ENCODE results near the gene LCN1. TPM values are rescaled to one million over a fixed set of nuclear protein-coding genes. Genes with fewer than 3 reads are reported as not detected.

LCN1 gene
- total RNA-seq, 1 donor from 2014 or later, result not detected

GRCh38 chr9:135498381-135499126, 22.7 kb upstream of the LCN1 start:
- Histone ChIP-seq H4K20me1 (ENCODE audit: low read depth) (peaks cover 28% of the 10 kb centered on the region), H3K4me2 (peak overlapping the region; percentile 79), H2AFZ (replicated peaks) (no peak overlapping the region), H3K4me3 (no peak overlapping the region), H3K79me2 (ENCODE audit: low read depth) (peaks cover 20% of the 10 kb centered on the region), H3K9ac (no peak overlapping the region), H3K9me3 (ENCODE audit: low read depth) (no peaks in the 10 kb centered on the region), H3K4me1 (peaks cover 9% of the 10 kb centered on the region), H3K36me3 (no peaks in the 10 kb centered on the region), H3K27ac (no peak overlapping the region), H3K27me3 (peaks cover 12% of the 10 kb centered on the region), H3F3A (ENCODE audit: low read depth) (peaks cover 10% of the 10 kb centered on the region)
- no peak for DNase-seq (ENCODE audit: low spot score)
- peak overlapping the region; percentile 87 for H3K4me3 Mint-ChIP-seq
- peaks cover 6% of the 10 kb centered on the region for H3K36me3 Mint-ChIP-seq
- TF ChIP-seq CTCF (IDR thresholded peaks at IDR 0.05) (no peak), EZH2phosphoT487 (IDR thresholded peaks at IDR 0.05) (no peak), EZH2 (IDR thresholded peaks at IDR 0.05) (no peak)
- H3K9me3 Mint-ChIP-seq, result no peaks in the 10 kb centered on the region
- no peaks in the 10 kb centered on the region for H3K27me3 Mint-ChIP-seq (ENCODE audit: insufficient read depth, low read depth)
- no peak overlapping the region for H3K27ac Mint-ChIP-seq
- H3K4me1 Mint-ChIP-seq, result peaks cover 18% of the 10 kb centered on the region

GRCh38 chr9:135499326-135500070, 21.7 kb upstream of the LCN1 start:
- H3K4me3 ChIP-seq, result peak overlapping the region; percentile 91
- no peaks in the 10 kb centered on the region for H3K9me3 Mint-ChIP-seq
- H3K27ac ChIP-seq, result no peak overlapping the region

GRCh38 chr9:135500071-135500524, 21.1 kb upstream of the LCN1 start:
- no peaks in the 10 kb centered on the region for H3K27me3 Mint-ChIP-seq (ENCODE audit: insufficient read depth, low read depth)
- H3K4me2 ChIP-seq, result peak overlapping the region; percentile 79
- peaks cover 18% of the 10 kb centered on the region for H3K4me1 Mint-ChIP-seq
- H3K9ac ChIP-seq, result no peak overlapping the region
- no peaks in the 10 kb centered on the region for H3K9me3 Mint-ChIP-seq
- peaks cover 22% of the 10 kb centered on the region for H3F3A ChIP-seq (ENCODE audit: low read depth)
- peaks cover 20% of the 10 kb centered on the region for H3K79me2 ChIP-seq (ENCODE audit: low read depth)
- H3K27ac ChIP-seq, result no peak overlapping the region
- H3K4me3 ChIP-seq, result peak overlapping the region; percentile 91
- no peaks in the 10 kb centered on the region for H3K36me3 ChIP-seq
- H4K20me1 ChIP-seq (ENCODE audit: low read depth), result peaks cover 36% of the 10 kb centered on the region
- H2AFZ ChIP-seq (replicated peaks), result peak overlapping the region; percentile 84
- no peak for TF ChIP-seq EZH2 (IDR thresholded peaks at IDR 0.05)
- H3K27me3 ChIP-seq, result peaks cover 12% of the 10 kb centered on the region
- H3K27ac Mint-ChIP-seq, result no peak overlapping the region
- H3K4me1 ChIP-seq, result peaks cover 9% of the 10 kb centered on the region
- peak overlapping the region; percentile 90 for H3K4me3 Mint-ChIP-seq
- no peaks in the 10 kb centered on the region for H3K9me3 ChIP-seq (ENCODE audit: low read depth)
- no peak for DNase-seq (ENCODE audit: low spot score)
- H3K36me3 Mint-ChIP-seq, result peaks cover 11% of the 10 kb centered on the region

More at GRCh38 chr9:135499326-135500070, 21.7 kb upstream of the LCN1 start:
- no peaks in the 10 kb centered on the region for H3K9me3 ChIP-seq (ENCODE audit: low read depth)
- H4K20me1 ChIP-seq (ENCODE audit: low read depth), result peaks cover 35% of the 10 kb centered on the region
- Mint-ChIP-seq H3K4me3 (peak overlapping the region; percentile 87), H3K27me3 (ENCODE audit: insufficient read depth, low read depth) (no peaks in the 10 kb centered on the region), H3K4me1 (peaks cover 18% of the 10 kb centered on the region), H3K36me3 (peaks cover 9% of the 10 kb centered on the region), H3K27ac (peak overlapping the region; percentile 50)
- H3K36me3 ChIP-seq, result no peaks in the 10 kb centered on the region
- DNase-seq (ENCODE audit: low spot score), result peak; percentile 95
- H3K4me2 ChIP-seq, result peak overlapping the region; percentile 79
- H3K9ac ChIP-seq, result no peak overlapping the region
- peaks cover 12% of the 10 kb centered on the region for H3K27me3 ChIP-seq
- H3F3A ChIP-seq (ENCODE audit: low read depth), result peaks cover 17% of the 10 kb centered on the region
- peak overlapping the region; percentile 84 for H2AFZ ChIP-seq (replicated peaks)
- H3K4me1 ChIP-seq, result peaks cover 9% of the 10 kb centered on the region
- H3K79me2 ChIP-seq (ENCODE audit: low read depth), result peaks cover 20% of the 10 kb centered on the region
- TF ChIP-seq EZH2phosphoT487 (IDR thresholded peaks at IDR 0.05) (no peak), EZH2 (IDR thresholded peaks at IDR 0.05) (no peak), CTCF (IDR thresholded peaks at IDR 0.05) (no peak)

Data from neural progenitor cell (in vitro differentiated cells).